T-cell (primary cell): Measurements from ENCODE around the gene COL12A1. TPM values are rescaled to one million over a fixed set of nuclear protein-coding genes. Genes with fewer than 3 reads are reported as not detected.

Experiments used
- ATAC-seq, 4 experiments: fragments of 200-7000 bp in 3 of 4; fragments of 150-1000 bp in 1 of 4; cut with Tn5 transposase; replicated peaks in 1 of 4; 1 replicate in 3 of 4; 2 replicates in 1 of 4; pipeline ENCODE4 v1.10.0; 2021; ENCODE audit warnings: moderate library complexity in 3 of 4, mild to moderate bottlenecking in 2 of 4, moderate number of reproducible peaks in 1 of 4
- CTCF ChIA-PET, 2 donors: fragments of 300-600 bp; sonication (Branson Sonifier 250); formaldehyde crosslinking; loops; one replicate each; lab custom pipeline; 2022; ENCODE audit warnings: antibody characterized with exemption in 2 of 2; lab: Charles Lee
- POLR2A ChIA-PET, 2 donors: fragments of 300-600 bp; sonication (Branson Sonifier 250); formaldehyde crosslinking; loops; one replicate each; lab custom pipeline; 2022; ENCODE audit warnings: antibody characterized with exemption in 2 of 2; lab: Charles Lee
- DNase-seq, 35 experiments: peaks; one replicate each; pipeline versions ENCODE4 v3.0.0 to v3.0.0-alpha.2; 2013 to 2023
- H3K27ac ChIP-seq: one replicate; pipeline ENCODE4 v1.5.1; 2013; ENCODE audit warnings: low read length
- H3K27me3 ChIP-seq, 2 experiments: replicated peaks in 1 of 2; 1 replicate in 1 of 2; 2 replicates in 1 of 2; pipeline versions ENCODE4 v1.6.1 to v1.7.0; 2013; ENCODE audit warnings: low read length in 1 of 2, mixed read lengths in 1 of 2; ENCODE audit not compliant: control insufficient read depth in 2 of 2, insufficient read depth in 2 of 2; ENCODE audit errors: extremely low read depth in 1 of 2
- H3K36me3 ChIP-seq, 2 donors: 1 replicate in 1 of 2; 2 replicates in 1 of 2; pipeline versions ENCODE4 v1.6.1 to v1.7.0; 2013; ENCODE audit warnings: low read length in 1 of 2; ENCODE audit not compliant: control insufficient read depth in 2 of 2, insufficient read depth in 1 of 2; ENCODE audit errors: extremely low read depth in 1 of 2
- H3K4me1 ChIP-seq, 2 experiments: 1 replicate in 1 of 2; 2 replicates in 1 of 2; pipeline versions ENCODE4 v1.6.1 to v1.7.0; 2013; ENCODE audit warnings: low read length in 2 of 2, mixed read lengths in 1 of 2; ENCODE audit not compliant: insufficient read depth in 2 of 2, control insufficient read depth in 1 of 2; ENCODE audit errors: extremely low read depth in 1 of 2
- H3K4me3 ChIP-seq, 2 donors: 1 replicate in 1 of 2; 2 replicates in 1 of 2; pipeline versions ENCODE4 v1.5.1 to v1.7.0; 2013; ENCODE audit warnings: mild to moderate bottlenecking in 2 of 2, low read length in 1 of 2, moderate library complexity in 1 of 2; ENCODE audit not compliant: control insufficient read depth in 1 of 2; ENCODE audit errors: extremely low read depth in 1 of 2
- H3K9me3 ChIP-seq: 2 replicates; pipeline ENCODE4 v1.7.0; 2013
- H3K27ac Mint-ChIP-seq, 2 donors: one replicate each; pipeline ENCODE4 v1.8.0; 2020 to 2021; ENCODE audit warnings: mild to moderate bottlenecking in 2 of 2, mixed read lengths in 2 of 2
- H3K27me3 Mint-ChIP-seq, 2 donors: one replicate each; pipeline ENCODE4 v1.8.0; 2021 to 2022; ENCODE audit warnings: mixed read lengths in 2 of 2
- H3K36me3 Mint-ChIP-seq: one replicate; pipeline ENCODE4 v1.8.0; 2021; ENCODE audit warnings: mixed read lengths
- H3K4me1 Mint-ChIP-seq, 3 donors: one replicate each; pipeline ENCODE4 v1.8.0; 2020 to 2022; ENCODE audit warnings: mixed read lengths in 3 of 3, mild to moderate bottlenecking in 1 of 3
- H3K4me3 Mint-ChIP-seq, 3 donors: one replicate each; pipeline ENCODE4 v1.8.0; 2020 to 2022; ENCODE audit warnings: mild to moderate bottlenecking in 3 of 3, mixed read lengths in 3 of 3, moderate library complexity in 3 of 3
- H3K9me3 Mint-ChIP-seq, 3 donors: one replicate each; pipeline ENCODE4 v1.8.0; 2020 to 2022; ENCODE audit warnings: mixed read lengths in 3 of 3
- WGBS: methylation state at CpG from one replicate; pipeline ENCODE4 v1.1.5; 2013; ENCODE audit warnings: missing lambda C conversion rate; ENCODE audit not compliant: insufficient coverage; 5-methylcytosine and 5-hydroxymethylcytosine counted together
- total RNA-seq, 35 experiments: library from RNA in 6 of 35; stranded (reverse) in 6 of 35; fragments of 120-200 nt in 1 of 35; gene quantifications; one replicate each; pipeline versions ENCODE4 v1.2.1 to v1.2.4 and lab custom pipeline; 2013 to 2026

Gene COL12A1
- total RNA-seq, 5 donors from 2014 or later (not counting 1 experiment from before 2014, with no cell fraction given), result 0.59 to 0.95 (median 0.76) TPM; not detected in 2

DNA sequence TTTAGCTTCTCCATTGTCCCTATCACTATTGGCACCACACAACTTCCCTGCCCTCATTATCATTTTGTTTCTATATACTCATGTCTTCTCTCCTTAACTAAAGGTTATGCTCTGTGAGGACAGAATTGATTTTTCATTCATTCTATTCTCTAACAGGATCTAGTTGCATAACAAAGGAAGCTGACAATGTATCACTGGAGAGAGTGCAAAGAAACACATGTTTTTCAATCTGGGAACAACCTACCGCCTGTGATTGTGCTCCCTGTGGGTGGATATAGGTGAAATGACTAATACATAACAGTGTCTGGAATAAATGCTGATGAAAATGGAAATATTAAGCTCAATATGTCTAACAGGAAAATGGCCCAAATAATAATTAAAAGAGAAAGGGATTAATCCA, 56.6 kb downstream of the COL12A1 start:
- no peak overlapping the region for H3K27ac Mint-ChIP-seq
- H3K4me1 Mint-ChIP-seq, result no peaks in the 10 kb centered on the region
- H3K4me3 Mint-ChIP-seq, result no peak overlapping the region
- Histone ChIP-seq H3K4me3 (no peak overlapping the region), H3K4me1 (no peaks in the 10 kb centered on the region), H3K36me3 (no peaks in the 10 kb centered on the region), H3K27ac (no peak overlapping the region), H3K27me3 (no peaks in the 10 kb centered on the region), H3K9me3 (no peaks in the 10 kb centered on the region)
- no peak for ATAC-seq
- no peaks in the 10 kb centered on the region for H3K9me3 Mint-ChIP-seq
- peaks cover 10 to 12% of the 10 kb centered on the region in 2 donors for H3K27me3 Mint-ChIP-seq
- ChIA-PET CTCF (no interaction called here), POLR2A (no interaction called here)
- H3K36me3 Mint-ChIP-seq, result no peaks in the 10 kb centered on the region
- DNase-seq, result no peak
- WGBS, result 80% methylated on average over 1 of the region's 1 CpG

DNA sequence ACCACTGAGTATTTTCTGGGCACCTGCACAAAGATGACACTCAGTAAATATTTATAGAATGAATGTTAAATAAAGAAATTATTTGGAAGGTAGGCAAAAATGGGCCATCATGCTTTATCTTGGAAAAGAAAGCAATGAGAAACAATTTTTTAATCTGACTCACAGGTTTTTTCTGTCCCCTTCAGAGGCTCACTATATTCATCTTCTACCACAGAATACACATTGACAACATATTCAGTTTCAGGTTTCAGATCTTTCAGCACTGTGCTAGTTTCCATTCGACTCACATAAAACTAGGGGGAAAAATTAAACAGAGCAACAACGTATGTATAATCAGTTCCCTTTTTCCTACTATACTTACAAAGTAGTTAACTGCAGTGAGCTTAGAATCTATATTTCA, 58.3 kb downstream of the COL12A1 start:
- no peak overlapping the region for H3K27ac Mint-ChIP-seq
- WGBS, result no CpG with 5 or more reads among the region's 2 CpGs
- no peaks in the 10 kb centered on the region for H3K4me1 Mint-ChIP-seq
- no peaks in the 10 kb centered on the region for H3K27me3 ChIP-seq
- no peak overlapping the region for H3K4me3 Mint-ChIP-seq
- H3K9me3 ChIP-seq, result no peaks in the 10 kb centered on the region
- ATAC-seq (no peak), DNase-seq (no peak)
- H3K36me3 Mint-ChIP-seq, result no peaks in the 10 kb centered on the region
- H3K27me3 Mint-ChIP-seq, result peaks cover 10 to 12% of the 10 kb centered on the region in 2 donors
- H3K36me3 ChIP-seq, result no peaks in the 10 kb centered on the region
- CTCF ChIA-PET, result no interaction called here
- H3K4me1 ChIP-seq, result no peaks in the 10 kb centered on the region
- H3K9me3 Mint-ChIP-seq, result no peaks in the 10 kb centered on the region
- no peak overlapping the region for H3K4me3 ChIP-seq
- POLR2A ChIA-PET, result no interaction called here
- no peak overlapping the region for H3K27ac ChIP-seq

DNA sequence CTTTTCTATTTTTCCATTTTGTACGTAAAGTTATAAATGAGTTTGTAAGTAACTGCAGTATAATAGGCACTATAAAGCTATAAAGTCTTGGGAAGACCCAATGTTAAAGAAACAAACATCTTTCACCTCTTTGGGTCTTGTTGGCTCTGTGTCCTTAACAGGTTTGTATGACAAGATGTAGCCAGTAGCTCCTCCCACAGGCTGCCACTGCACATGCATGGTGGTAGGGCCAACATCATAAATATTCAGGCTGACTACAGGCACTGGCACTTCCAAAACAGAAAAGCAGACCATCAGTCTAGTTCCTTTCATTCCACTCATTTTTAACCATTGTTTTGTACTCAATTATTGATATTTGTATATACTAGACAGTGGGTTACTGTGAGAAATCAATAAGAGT, 59.9 kb downstream of the COL12A1 start:
- Histone ChIP-seq H3K9me3 (no peaks in the 10 kb centered on the region), H3K4me3 (no peak overlapping the region), H3K36me3 (no peaks in the 10 kb centered on the region), H3K27ac (no peak overlapping the region), H3K4me1 (no peaks in the 10 kb centered on the region), H3K27me3 (no peaks in the 10 kb centered on the region)
- WGBS, result no CpG with 5 or more reads among the region's 1 CpG
- ChIA-PET CTCF (no interaction called here), POLR2A (no interaction called here)
- H3K4me3 Mint-ChIP-seq, result no peak overlapping the region
- ATAC-seq (no peak), DNase-seq (no peak)
- H3K36me3 Mint-ChIP-seq, result no peaks in the 10 kb centered on the region
- H3K9me3 Mint-ChIP-seq, result no peaks in the 10 kb centered on the region
- H3K4me1 Mint-ChIP-seq, result no peaks in the 10 kb centered on the region
- H3K27me3 Mint-ChIP-seq, result peaks cover 10 to 12% of the 10 kb centered on the region in 2 donors
- H3K27ac Mint-ChIP-seq, result no peak overlapping the region

DNA sequence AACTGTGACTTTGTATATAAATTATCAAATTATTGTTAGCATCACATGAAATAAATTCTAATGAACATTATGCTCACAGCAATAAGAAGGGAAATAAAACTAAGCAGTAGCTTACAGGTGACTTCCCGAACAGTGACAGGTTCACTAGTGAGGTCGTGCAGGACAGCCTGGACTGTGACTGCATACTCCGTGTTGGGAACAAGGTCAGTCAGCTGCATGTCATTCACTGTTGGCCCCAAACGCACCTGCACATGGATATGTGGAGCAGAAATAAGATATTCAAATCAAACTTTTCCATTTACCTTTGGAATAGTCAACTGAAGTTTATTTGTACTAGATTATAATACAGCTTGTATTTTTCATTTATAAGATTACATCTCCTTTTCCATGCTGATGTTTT, 60.6 kb downstream of the COL12A1 start:
- ATAC-seq (no peak), DNase-seq (no peak)
- CTCF ChIA-PET, result no interaction called here
- Mint-ChIP-seq H3K27me3 (peaks cover 6 to 9% of the 10 kb centered on the region in 2 donors), H3K9me3 (no peaks in the 10 kb centered on the region), H3K4me1 (no peaks in the 10 kb centered on the region), H3K36me3 (no peaks in the 10 kb centered on the region), H3K4me3 (no peak overlapping the region), H3K27ac (no peak overlapping the region)
- no peaks in the 10 kb centered on the region for H3K4me1 ChIP-seq
- H3K9me3 ChIP-seq, result no peaks in the 10 kb centered on the region
- WGBS, result 83% methylated on average over 3 of the region's 4 CpGs
- no peak overlapping the region for H3K4me3 ChIP-seq
- no peaks in the 10 kb centered on the region for H3K36me3 ChIP-seq
- no peak overlapping the region for H3K27ac ChIP-seq
- H3K27me3 ChIP-seq, result no peaks in the 10 kb centered on the region
- POLR2A ChIA-PET, result no interaction called here

DNA sequence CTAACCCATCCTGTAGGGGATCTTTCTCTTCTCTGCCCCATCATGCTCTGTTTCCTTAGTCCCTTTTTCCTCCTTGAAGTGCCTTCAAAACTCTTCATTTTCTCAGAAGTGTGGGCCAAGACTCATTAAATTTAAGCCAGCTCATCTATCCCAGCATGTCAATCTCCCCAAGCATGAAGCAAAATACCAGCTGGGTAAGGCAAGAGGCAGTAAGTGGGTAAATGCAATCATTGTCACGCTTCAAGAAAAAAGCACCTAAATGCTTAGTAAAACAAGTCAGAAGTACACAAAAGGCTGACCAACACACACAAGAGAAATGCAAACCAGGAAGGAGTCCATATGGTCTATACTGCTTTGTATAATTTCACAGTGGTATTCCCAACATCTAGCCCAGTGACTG, 61.5 kb downstream of the COL12A1 start:
- H3K36me3 ChIP-seq, result no peaks in the 10 kb centered on the region
- Mint-ChIP-seq H3K4me3 (no peak overlapping the region), H3K9me3 (no peaks in the 10 kb centered on the region), H3K27me3 (peaks cover 6 to 8% of the 10 kb centered on the region in 2 donors), H3K4me1 (no peaks in the 10 kb centered on the region), H3K36me3 (no peaks in the 10 kb centered on the region), H3K27ac (no peak overlapping the region)
- POLR2A ChIA-PET, result no interaction called here
- no CpG with 5 or more reads among the region's 1 CpG for WGBS
- no peaks in the 10 kb centered on the region for H3K27me3 ChIP-seq
- CTCF ChIA-PET, result no interaction called here
- no peaks in the 10 kb centered on the region for H3K9me3 ChIP-seq
- ATAC-seq, result no peak
- no peak overlapping the region for H3K4me3 ChIP-seq
- H3K4me1 ChIP-seq, result no peaks in the 10 kb centered on the region
- H3K27ac ChIP-seq, result no peak overlapping the region
- DNase-seq, result no peak

DNA sequence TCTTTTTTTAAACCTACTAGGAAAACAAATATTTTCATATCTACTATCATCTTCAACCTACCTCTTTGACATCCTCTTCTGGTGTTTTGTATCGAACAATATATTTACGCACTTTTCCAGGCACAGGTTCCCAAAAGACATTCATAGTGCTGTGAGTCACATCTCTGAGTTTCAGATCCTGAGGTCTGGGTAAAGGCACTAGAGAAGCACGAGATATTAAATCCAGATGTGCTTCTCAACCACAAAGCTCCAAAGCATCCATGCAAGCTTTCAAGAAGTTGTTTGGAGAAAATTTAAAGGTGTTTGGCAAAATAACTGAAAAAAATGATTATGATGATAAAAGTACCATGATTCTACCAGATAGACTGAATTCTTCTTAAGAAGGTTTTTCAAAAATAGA, 62.7 kb downstream of the COL12A1 start:
- ChIA-PET POLR2A (no interaction called here), CTCF (no interaction called here)
- no CpG with 5 or more reads among the region's 3 CpGs for WGBS
- H3K4me1 ChIP-seq, result no peaks in the 10 kb centered on the region
- Mint-ChIP-seq H3K27ac (no peak overlapping the region), H3K4me1 (no peaks in the 10 kb centered on the region), H3K36me3 (no peaks in the 10 kb centered on the region), H3K9me3 (no peaks in the 10 kb centered on the region), H3K27me3 (peaks cover 0 to 1% of the 10 kb centered on the region in 2 donors), H3K4me3 (no peak overlapping the region)
- H3K36me3 ChIP-seq, result no peaks in the 10 kb centered on the region
- ATAC-seq (no peak), DNase-seq (no peak)
- no peaks in the 10 kb centered on the region for H3K27me3 ChIP-seq
- H3K4me3 ChIP-seq, result no peak overlapping the region
- no peaks in the 10 kb centered on the region for H3K9me3 ChIP-seq
- no peak overlapping the region for H3K27ac ChIP-seq

DNA sequence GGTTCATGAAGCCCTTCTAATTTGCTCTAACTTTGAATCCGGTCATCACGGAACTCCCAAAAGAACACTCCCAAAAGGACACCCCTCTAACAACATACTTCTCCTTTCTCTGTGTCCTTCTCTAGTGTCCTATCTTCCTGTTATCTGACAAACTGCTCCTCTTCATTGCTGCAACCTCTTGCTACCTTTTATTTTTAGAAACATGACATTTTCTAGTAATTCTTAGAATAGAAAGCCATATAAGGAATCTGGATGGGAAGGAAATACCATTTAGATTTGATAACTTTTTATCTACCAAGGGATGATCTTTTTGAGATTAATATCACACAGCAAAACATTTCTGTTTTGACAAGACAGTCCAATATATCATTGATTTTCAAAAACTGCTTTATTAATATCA, 63.1 kb downstream of the COL12A1 start:
- Mint-ChIP-seq H3K4me3 (no peak overlapping the region), H3K9me3 (no peaks in the 10 kb centered on the region), H3K27me3 (no peaks in the 10 kb centered on the region), H3K4me1 (no peaks in the 10 kb centered on the region), H3K27ac (no peak overlapping the region), H3K36me3 (no peaks in the 10 kb centered on the region)
- no peaks in the 10 kb centered on the region for H3K4me1 ChIP-seq
- ATAC-seq, result no peak
- WGBS, result 92% methylated on average over 2 of the region's 2 CpGs
- H3K27ac ChIP-seq, result no peak overlapping the region
- ChIA-PET CTCF (no interaction called here), POLR2A (no interaction called here)
- H3K4me3 ChIP-seq, result no peak overlapping the region
- H3K9me3 ChIP-seq, result no peaks in the 10 kb centered on the region
- DNase-seq, result no peak
- H3K27me3 ChIP-seq, result no peaks in the 10 kb centered on the region
- no peaks in the 10 kb centered on the region for H3K36me3 ChIP-seq
